Colon (tissue), 2 donors: ENCODE results near the gene PIK3R2.
"Not testable (repeated sequence)": the region's sequence is repeated elsewhere in the genome, so short reads cannot be mapped to it uniquely, and the experiment has no call there.

Source experiments
- FAIRE-seq: peaks from 2 replicates; lab custom pipeline; 2012; peaks lifted over from hg19 to GRCh38; lab: Jason Lieb, UNC
- donor health status: control.
- donor health status: control.

PIK3R2 gene

DNA sequence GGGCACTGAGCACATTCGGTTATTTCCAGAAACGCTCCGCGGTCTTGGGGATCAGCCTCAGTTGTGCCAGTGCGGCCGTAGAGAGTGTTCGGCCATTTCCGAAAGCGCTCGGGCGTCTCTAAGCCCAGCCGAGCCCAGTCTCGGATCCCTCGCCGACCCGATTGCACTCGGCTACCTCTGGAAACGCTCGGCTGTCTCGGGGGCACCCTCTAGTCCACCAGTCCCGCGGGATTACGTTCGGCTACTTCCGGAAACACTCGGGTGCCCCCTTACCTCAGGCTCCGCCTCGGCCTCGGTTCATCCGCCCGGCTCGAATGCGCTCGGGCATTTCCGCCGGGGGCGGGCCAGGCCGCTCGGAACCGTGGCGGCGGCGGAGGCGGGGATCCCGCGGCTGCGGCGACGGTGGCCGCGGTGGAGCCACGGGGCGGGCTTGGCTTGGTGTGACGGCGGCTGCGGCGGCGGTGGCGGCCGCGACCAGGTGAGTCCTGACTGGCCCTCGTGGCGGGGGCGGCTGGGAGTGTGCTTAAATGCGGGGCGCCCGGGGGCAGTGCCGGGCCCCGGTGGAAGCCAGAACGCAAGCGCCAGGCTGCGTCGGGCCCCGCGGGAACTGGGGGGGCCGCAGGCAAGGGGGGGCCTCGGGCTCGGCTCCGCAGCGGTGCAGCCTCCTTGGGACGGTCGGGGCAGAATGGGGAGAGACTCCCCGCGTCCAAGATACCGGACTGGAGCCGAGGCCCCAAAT lies at the start of gene PIK3R2:
Gene PIK3R2 (plus strand): TSS at position 347 of the 739 bp plus-strand sequence. CDS start 2,717 bp downstream, outside the sequence.
- no peak for FAIRE-seq

DNA sequence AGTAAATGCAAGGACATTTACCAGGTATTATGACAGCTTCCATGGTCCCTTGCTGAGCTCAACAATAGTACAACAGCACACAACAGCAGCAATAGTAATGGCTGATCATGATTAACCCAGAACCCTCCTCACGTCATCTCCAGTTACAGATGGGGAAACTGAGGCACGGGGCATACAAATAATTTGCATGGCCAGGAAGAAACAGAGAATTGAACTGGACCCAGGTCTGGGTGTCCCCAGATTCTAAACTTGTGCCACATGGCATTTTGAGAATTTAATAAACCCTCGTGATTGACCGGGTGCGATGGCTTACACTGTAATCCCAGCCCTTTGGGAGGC lies 48.2 kb upstream of the PIK3R2 start:
- FAIRE-seq = no peak

DNA sequence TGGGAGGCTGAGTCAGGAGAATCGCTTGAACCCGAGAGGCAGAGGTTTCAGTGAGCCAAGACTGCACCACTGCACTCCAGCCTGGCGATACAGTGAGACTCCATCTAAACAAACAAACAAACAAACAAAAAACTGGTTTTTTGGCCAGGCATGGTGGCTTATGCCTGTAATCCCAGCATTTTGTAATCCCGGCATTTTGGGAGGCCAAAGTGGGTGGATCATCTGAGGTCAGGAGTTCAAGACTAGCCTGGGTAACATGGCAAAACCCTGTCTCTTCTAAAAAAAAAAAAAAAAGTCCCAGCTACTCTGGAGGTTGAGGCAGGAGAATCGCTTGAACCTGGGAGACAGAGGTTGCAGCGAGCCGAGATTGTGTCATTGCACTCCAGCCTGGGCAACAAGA lies 47.7 kb upstream of the PIK3R2 start:
- FAIRE-seq = not testable (repeated sequence)

DNA sequence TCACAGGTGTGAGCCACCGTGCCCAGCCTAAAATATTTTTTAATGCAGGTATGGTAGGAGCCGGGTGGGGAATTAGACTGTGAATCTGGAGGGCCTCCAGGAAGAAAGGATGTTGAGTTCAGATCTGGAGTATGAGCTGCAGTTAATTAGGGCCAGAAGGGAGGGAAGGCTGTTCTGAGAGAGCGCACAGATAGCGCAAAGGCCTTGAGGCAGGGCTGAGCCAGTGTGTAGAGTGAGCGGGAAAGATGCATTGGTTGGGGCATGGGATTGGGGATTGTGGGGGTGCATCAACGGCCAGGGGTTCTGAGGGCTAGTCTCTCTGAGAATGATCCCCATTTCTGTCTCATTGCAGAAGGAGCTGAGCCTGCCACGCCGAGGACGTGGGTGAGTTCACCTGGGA lies 45.7 kb upstream of the PIK3R2 start:
- no peak for FAIRE-seq

DNA sequence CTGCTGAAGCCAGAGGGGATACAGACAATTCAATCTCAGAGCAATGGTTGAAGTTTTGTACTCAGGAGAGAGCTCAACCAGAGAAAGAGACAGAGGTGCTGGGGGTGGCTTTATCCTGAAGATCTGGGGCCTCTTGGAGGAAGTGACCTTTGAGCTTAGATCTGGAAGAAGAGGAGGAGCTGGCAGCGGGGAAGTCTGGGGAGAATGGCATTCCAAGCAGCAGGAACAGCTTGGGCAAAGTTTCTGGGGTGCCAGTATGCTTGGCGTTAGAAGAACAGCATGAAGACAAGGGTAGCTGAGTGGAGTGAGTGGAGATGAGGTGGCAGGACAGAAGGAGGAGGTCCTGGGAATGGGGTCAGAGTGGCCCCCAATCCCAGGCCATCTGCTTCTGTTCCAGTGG lies 44.1 kb upstream of the PIK3R2 start:
- FAIRE-seq = no peak

DNA sequence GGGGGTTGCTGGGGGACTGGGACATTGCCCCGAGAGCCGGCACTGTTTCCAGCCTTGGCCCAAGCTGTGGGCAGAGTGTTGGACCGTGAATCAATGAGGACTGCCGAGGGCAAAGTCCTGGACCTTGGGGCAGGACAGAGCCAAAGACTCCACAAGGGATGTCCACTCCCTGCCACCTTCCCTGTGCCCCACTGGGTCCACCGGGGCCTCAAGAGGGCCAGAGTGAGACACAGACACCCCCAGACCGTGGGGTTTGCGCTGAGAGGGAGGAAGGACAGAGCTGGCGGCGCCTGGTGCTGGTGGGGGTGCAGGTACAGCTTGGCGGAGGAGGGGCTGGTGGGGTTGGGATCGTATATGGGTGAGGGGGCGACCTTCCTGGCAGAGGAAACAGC lies 43.6 kb upstream of the PIK3R2 start:
- no peak for FAIRE-seq

DNA sequence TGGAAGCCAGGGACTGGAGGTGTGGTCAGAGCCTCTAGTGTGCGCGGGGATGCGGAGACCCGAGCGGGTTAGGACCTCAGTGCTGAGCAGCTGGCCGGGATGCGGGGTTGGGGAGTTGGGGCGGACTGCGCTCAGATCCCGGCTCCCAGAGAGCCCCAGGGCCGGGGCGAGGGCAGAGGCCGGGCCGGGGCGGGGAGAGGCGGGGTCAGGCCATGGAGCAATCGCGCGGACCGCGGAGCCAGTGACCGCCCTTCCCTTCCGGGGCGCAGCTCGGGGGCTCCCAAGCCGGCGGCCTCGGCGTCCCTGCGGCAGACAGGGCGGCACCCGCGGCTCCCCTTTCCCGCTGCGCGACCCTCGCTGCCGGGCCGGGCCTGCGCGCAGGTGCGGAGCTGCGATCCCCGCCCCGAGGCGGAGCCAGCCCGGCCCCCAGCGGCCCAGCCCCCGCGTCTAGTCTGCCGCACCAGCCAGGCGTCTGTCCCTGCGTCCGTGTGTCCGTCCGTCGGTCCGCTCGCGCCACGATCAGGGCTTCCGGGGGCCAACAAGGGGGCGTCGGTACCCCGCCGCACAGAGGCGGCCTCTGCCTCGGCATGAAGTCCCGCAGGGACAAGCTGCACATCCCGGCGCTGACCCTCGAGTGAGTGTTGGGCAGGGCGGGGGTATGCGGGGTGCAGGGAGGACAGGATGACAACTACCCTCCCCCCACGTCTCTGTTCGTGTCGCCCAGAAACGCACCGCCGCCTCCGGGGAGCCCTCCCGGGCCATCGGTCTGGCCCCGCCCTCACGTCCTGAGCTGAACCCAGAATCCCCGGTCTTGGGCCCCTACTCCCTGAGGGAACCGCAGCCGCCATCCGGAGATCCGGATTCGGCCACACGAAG lies 43.0 kb upstream of the PIK3R2 start:
- FAIRE-seq = no peak

DNA sequence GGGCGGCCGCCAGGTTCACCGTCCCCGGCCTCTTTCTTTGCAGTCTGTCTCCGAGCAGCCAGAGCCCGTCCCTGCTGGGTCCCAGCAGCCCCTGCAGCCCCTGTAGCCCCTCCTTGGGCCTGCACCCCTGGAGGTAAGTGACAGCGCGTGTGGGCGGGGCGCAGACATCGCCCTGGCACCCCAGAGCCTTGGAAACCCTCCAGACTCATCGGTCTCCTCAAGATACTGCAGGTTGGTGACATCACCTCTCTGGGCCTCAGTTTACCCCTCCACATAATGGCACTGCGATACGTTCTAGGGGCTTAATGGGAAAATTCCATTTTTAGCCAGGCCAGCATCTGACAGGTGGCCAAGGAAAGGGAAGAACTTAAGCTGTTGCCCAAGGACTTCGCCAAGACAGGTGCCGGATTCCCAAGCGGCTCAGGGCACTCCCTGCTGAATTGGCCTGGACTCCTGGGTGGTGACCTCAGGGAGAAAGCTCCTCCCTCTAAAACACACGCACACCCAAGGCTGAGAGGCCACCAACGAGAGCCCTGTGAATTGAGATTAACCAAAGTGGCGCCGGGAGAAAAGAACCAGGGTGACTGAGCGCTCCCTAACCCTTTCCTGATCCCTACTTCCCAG lies 42.2 kb upstream of the PIK3R2 start:
- no peak for FAIRE-seq

DNA sequence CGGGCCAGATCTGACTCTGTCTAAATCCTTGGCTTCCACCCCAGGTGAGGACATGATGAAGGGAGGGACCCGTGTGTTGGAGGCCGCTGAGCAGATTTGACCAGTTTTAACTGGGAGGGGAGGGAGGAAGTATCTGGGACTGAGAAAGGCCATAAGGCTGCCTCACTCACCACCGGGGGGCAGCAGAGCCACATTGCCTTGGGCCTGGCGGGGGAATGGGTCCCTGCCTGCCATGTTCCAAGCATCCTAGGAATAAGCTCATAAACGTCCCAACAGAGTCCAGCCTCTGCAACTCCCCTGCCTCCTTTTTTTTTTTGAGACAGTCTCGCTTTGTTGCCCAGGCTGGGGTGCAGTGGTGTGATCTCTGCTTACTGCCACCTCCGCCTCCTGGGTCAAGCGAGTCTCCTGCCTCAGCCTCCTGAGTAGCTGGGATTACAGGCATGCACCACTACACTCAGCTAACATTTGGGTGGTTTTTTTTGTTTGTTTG lies 39.9 kb upstream of the PIK3R2 start:
- FAIRE-seq = no peak

DNA sequence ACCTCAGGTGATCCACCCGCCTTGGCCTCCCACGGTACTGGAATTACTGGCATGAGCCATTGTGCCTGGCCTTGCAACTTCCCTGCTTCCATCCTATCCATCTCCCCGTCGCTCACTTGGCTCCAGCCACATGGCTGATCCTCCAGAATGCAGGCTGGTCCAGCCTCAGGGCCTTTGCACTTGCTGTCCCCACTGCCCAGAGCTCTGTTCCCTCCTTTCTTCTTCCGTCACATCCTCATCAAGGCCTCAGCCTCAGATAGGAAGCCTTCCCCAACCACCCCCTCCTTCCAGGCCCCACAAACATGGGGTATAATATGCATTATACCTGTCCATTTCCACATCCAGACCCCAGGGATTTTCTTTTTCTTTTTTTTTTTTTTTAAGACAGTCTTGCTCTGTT lies 39.1 kb upstream of the PIK3R2 start:
- no peak for FAIRE-seq

DNA sequence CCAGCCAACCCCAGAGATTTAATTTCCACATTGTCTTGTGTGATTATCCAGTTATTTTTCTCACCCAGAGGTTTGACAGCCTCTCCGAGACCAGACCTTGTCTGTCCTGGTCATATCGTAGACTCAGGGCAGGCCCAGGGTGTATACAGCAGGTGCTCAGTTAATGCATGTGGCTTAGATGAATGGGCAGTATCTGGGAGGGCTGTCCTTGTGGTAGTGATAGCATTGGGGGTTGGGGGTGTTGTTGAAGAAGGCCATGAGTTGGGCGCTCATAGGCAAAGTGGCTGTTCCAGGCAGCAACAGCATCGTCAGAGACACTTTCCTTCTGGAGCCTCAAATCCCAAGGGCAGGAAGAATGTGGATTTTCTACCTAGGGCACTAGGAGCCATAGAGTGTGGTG lies 38.5 kb upstream of the PIK3R2 start:
- FAIRE-seq = no peak

DNA sequence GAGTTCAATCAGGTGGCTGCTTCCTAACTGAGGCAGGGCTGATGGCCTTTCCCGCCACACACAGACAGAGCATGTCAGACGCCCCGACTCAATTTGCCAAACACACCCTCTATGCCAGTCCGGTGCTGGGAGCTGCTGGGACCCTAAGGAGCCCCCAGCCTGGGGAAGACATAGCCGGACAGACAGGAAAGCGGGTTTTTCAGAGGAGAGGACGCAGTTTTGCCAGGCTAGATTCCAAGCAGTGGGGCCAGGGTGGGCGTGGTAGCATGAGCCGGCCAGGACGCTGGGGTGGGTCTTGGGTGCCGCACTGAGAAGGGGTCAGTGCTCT lies 35.6 kb upstream of the PIK3R2 start:
- FAIRE-seq = no peak

DNA sequence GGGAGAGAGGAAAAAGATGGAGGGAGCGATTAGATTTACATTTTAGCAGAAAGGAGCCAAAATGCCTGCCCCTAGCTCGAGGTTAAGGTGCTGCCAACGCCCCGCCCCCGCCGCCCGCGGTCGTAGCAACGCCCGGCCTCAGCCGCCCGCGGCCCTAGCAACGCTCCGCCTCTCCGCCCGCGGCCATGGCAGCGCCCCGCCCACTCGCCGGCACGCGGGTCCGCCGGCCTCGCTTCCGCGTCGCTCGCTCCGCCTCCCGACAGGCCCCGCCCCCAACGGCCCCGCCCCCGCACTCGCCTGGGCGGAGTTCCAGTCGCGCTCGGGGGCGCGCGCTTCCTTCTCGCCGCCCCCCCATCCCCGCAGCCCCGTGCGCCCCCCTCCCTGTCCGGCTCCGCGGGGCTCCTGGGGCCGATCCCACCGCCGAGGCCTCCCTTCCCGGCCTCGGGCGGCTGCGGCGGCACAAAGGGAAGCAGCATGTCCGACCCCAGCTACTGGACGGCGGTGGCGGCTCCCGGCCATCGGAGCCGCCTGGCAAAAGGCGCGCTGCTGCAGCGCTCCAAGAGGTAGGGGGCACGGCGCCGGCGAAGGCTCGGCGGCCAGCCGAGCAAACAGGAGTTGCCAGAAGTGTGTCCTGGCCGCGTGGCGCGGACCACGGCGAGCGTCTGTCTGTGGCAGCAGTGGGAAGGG lies 35.1 kb upstream of the PIK3R2 start:
- FAIRE-seq = no peak

DNA sequence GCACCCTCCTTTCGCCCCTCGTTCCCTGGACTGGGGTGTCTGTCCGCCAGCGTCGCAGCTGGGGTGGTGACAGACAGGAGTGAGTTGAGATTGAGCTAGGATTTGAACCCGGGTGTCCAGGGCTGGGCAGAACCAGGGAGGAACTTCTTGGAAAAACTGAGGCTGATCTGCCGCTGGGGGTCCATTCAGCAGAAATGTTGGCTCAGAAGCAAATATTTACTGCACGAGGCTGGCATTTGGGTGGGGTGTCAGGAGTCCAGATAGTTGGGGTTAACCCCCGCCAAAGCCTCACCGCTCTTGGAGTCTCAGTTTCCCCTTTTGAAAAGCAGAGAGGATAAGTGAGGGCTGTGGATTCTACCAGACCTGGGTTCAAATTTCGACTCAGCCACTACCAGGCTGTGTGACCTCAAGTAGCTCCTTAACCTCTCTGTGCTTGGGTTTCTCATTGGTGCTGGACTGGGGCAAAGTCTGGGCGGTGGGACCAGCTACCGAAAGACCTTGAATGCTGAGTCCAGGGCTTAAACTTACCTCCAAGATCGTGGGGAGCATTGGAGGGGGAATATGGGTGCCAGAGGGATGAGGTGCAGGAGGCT lies 34.4 kb upstream of the PIK3R2 start:
- FAIRE-seq = no peak

DNA sequence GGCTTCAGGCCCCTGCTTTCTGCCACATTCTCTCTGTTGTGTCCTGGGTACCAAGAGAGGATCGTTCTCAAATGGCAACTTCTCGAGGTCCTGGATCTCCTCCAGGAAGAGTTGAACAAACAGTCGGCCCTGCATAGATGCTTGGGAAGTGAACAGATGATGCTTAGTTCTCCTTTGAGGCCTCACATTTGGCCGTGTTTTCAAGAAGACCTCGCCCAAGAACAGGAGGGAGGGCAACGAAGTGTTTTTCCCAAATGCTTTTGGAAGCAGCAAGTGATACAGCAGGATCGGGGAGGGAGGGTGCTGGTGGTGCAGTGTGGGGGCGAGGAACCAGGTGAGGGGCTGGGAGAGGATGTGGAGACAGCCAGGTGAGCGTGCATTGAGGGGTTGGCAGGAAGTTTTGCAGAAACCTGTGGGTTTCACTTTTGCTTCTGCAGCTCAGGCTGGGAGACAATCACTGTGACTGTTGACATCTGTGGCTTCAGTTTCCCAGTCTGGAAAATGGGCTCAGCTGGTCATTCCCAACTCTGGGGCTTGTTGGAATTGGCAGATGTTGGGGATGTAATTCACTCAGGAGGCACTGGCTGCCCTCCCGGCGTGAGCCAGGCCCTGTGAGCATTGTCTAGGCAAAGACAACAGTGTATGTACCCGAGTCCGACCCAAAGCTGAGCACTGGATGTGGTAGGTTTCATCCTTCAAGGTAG lies 33.8 kb upstream of the PIK3R2 start:
- no peak for FAIRE-seq

DNA sequence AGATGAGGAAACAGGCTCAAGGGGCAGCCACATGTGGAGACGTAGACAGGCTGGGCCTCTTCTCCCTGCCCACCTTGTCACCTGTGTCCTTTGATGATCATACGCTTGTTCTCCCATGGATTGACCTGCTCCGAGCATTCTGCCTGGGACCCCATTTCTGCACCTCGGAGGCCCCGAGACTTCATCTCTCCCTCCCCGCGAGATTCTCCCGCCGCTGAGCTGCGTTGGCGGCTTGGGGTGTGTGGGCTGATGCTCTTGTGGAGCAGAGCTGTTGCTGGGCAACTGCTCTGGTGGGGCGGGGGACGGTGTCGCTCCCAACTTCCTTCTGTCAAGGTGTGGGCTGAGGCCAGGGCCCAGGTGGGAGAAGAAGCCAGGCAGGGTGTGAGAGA lies 33.3 kb upstream of the PIK3R2 start:
- FAIRE-seq = no peak

DNA sequence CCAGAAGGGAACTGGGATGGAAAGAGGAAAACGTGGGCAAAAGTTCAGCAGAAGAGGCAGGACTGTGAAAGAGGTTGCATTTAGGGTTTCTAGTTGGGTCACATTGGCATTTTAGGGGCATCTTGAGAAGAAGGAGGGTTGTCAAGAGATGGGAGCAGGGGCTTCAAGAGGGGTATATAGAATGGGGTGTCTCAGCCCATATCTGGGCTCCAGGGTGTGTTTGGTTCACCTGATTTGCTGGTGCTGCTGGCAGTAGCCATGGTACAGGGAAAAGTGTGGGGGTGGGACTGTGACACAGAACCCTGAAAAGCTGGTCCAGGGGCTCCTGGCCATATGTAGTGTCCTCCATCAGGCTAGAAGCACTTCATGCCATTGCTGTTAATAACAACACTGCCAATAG lies 32.8 kb upstream of the PIK3R2 start:
- FAIRE-seq = no peak

DNA sequence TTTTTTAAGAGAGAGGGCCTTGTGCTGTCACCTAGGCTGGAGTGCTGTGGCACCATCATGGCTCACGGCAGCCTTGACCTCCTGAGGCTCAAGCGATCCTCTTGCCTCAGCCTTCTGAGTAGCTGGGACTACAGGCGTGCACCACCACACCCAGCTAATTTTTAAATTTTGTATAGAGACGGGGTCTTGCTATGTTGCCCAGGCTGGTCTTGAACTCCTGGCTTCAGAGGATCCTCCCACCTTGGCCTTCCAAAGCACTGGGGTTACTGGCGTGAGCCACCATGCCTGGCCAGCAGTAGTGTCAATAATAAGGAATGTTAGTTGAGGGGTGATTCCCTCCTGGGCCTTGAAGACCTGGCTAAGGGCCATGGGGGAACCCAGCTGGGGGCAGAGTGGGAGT lies 31.8 kb upstream of the PIK3R2 start:
- FAIRE-seq = no peak

DNA sequence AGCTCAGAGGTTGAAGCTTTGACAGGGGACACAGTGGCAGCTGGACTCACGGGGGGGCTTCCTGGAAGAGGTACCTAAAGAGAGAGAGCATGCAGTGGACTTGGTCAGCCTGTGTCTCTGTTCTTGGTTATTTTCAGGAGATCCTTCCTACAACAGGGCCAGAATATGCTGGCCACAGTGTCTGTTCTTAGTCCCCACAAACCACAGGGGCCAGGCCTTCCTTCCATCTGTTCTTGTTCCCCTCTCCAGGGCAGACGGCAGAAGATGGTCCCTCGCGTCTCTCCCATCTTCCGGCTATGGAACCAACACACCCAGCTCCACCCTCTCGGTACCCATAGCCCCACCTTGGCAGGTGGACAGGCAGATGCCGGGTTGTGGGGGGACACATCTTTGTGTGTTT lies 30.5 kb upstream of the PIK3R2 start:
- FAIRE-seq = no peak

DNA sequence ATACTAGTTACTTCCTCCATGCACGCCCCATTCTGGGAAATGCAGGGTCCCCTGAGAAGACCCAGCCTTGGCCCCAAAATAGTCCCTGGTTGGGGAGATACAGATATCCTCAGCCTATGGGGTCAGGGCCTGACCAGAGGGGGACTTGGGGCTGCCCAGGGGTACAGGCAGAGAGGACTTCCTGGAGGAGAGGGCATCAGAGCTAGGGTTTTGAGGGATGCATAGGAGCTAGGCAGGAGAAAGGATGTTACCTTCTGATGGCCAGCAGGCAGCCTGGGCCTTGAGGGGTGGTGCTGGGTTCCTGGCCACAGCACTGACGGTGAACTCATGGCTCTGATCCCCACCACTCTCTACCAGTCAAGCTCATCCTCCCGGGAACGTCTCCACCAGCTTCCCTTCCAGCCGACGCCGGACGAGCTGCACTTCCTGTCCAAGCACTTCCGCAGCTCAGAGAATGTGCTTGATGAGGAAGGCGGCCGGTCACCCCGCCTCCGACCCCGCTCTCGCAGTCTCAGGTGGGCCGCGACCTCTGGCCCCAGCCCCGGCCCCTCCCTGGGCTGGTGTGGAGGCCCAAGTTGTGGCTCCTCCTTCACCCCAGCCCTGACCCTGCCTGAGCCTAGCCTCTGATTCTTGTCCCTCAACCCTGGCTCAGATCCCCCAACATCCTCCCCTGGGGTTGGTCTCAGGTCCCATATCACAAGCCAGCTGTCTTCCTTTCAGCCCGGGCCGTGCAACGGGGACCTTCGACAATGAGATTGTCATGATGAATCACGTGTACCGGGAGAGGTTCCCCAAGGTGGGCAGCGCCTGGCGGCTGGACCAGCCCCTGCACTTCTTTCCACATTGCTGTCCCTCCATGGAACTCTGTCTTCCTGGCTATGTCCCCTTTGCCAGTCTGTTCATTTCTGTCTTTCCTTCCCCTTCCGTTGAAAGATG lies 29.8 kb upstream of the PIK3R2 start:
- FAIRE-seq = no peak
